Bronchial epithelial cell (primary cell): ENCODE measurements around the gene KCNJ5. TPM values are rescaled to one million over a fixed set of nuclear protein-coding genes. Genes with fewer than 3 reads are reported as not detected.

ENCODE experiments used
- DNase-seq: peaks from one replicate; pipeline ENCODE4 v3.0.0-alpha.2; 2010; ENCODE audit warnings: low read depth
- FAIRE-seq: peaks from 2 replicates; lab custom pipeline; 2011; peaks lifted over from hg19 to GRCh38; lab: Jason Lieb, UNC
- H3K27me3 ChIP-seq: 2 replicates; pipeline ENCODE4 v1.5.1; 2011; ENCODE audit warnings: low read length; ENCODE audit not compliant: control insufficient read depth, insufficient read depth
- H3K36me3 ChIP-seq: 2 replicates; pipeline ENCODE4 v1.5.1; 2011; ENCODE audit warnings: low read length; ENCODE audit not compliant: control insufficient read depth, insufficient read depth
- H3K4me3 ChIP-seq: 2 replicates; pipeline ENCODE4 v1.5.1; 2011; ENCODE audit warnings: mild to moderate bottlenecking, low read depth, low read length, control low read depth
- total RNA-seq: library from RNA; depleted of rRNA; stranded (reverse); fragments of >200 nt; gene quantifications from 2 replicates; pipeline ENCODE4 v1.2.1, GENCODE V29; 2014
- TF ChIP-seq, protein P1 (sequence below): IDR thresholded peaks from 2 replicates; pipeline ENCODE4 v1.5.1; 2011; ENCODE audit warnings: mild to moderate bottlenecking, moderate library complexity, low read length, control low read depth, inconsistent platforms; ENCODE audit not compliant: insufficient read depth, severe bottlenecking

Gene KCNJ5
- total RNA-seq, 1 donor from 2014 or later, result 13.2 TPM

DNA sequence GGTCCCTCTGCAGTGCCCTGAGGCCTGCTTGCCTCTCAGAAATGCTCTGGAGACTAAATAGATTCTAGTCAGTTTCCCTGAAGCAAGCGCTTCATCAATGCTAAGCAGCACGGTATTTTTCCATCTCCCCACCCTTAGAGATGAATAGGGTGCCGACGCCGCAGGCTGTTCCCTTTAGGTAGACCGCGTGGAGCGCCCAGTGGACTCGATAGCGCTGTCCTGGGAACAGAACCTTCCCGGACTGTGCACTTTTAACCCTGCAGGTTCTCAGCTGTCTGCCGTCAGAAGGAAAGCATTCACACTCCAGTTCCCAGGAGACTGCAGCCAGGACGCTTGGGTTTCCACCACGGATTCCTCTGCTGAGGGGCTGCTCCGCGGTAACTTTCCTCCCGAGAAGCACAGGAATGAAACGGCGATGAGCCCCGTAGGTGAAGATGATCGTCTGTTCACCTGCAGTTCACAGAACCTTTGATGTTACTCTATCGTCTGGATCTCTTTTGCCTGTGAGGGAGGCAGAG, 15.0 kb upstream of the KCNJ5 start:
- FAIRE-seq, result no peak

DNA sequence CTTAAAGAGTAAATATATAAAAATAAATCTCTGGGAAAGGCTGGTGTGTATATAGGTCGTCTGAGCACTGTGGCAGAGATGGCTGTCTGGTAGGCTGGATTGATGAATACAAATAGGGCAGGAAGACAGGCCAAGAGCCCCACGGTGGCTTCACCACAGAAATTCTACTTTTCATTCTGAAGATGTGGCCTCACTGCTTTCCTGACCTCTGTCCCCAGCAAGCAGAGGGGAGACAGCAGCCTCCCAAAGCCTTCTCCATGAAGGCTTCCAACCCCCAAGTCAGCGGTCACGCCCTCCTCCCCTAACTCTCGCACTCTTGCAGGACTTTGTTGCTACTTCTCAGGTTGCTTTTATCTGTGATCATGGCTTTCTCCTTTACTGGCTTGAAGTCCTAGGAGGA, 13.4 kb upstream of the KCNJ5 start:
- FAIRE-seq, result no peak
- H3K27me3 ChIP-seq, result peaks cover 2% of the 10 kb centered on the region
- DNase-seq, result no peak
- no peak overlapping the region for H3K4me3 ChIP-seq
- no peaks in the 10 kb centered on the region for H3K36me3 ChIP-seq
- TF ChIP-seq, protein P1, sequence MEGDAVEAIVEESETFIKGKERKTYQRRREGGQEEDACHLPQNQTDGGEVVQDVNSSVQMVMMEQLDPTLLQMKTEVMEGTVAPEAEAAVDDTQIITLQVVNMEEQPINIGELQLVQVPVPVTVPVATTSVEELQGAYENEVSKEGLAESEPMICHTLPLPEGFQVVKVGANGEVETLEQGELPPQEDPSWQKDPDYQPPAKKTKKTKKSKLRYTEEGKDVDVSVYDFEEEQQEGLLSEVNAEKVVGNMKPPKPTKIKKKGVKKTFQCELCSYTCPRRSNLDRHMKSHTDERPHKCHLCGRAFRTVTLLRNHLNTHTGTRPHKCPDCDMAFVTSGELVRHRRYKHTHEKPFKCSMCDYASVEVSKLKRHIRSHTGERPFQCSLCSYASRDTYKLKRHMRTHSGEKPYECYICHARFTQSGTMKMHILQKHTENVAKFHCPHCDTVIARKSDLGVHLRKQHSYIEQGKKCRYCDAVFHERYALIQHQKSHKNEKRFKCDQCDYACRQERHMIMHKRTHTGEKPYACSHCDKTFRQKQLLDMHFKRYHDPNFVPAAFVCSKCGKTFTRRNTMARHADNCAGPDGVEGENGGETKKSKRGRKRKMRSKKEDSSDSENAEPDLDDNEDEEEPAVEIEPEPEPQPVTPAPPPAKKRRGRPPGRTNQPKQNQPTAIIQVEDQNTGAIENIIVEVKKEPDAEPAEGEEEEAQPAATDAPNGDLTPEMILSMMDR, result no peak

More for the DNA sequence above, 15.0 kb upstream of the KCNJ5 start:
- no peak for DNase-seq
- Histone ChIP-seq H3K36me3 (no peaks in the 10 kb centered on the region), H3K27me3 (no peaks in the 10 kb centered on the region), H3K4me3 (no peak overlapping the region)
- TF ChIP-seq, protein P1, result no peak

DNA sequence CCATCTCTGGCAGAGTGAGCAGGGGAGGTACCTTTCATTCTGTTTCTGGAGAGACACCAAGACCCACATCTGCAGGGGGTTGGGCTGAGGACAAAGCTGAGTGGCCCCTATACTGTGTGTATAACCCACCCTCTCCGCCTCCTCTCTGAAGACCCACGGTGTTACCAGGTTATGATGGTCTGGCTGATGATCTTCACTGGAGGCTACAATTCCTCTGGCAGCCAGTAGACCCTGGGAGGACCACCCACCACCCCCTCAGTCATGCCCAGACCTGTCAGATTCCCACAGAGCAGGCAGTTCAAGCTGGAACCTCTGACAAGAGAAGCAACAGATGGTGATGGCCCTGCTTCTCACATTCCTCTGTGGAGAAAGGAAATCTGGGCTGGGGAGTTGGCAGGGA, 12.7 kb upstream of the KCNJ5 start:
- DNase-seq (no peak), FAIRE-seq (no peak)
- TF ChIP-seq, protein P1, result no peak
- Histone ChIP-seq H3K4me3 (no peak overlapping the region), H3K27me3 (peaks cover 2% of the 10 kb centered on the region), H3K36me3 (no peaks in the 10 kb centered on the region)

DNA sequence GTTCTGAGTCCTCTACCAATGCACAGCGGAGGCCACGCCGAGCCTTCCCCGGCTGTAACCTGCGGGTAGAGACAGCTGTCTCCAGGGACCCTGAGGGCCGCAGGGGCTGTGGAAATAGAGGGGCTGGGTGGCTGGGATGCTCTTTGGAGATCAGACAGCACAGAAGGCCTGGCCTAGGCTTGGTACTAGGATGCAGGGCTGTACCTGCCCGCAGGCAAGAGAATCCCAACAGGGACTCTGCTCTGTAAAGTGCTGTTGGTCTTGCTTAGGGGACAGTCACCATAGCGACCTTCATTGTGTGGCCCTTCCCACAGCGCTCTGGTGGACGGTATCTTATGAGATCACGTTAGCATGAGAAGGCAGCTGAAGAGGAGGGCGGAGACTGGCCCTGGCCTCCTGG, 11.3 kb upstream of the KCNJ5 start:
- TF ChIP-seq, protein P1, result no peak
- peaks cover 2% of the 10 kb centered on the region for H3K27me3 ChIP-seq
- DNase-seq (no peak), FAIRE-seq (no peak)
- H3K36me3 ChIP-seq, result no peaks in the 10 kb centered on the region
- H3K4me3 ChIP-seq, result no peak overlapping the region

DNA sequence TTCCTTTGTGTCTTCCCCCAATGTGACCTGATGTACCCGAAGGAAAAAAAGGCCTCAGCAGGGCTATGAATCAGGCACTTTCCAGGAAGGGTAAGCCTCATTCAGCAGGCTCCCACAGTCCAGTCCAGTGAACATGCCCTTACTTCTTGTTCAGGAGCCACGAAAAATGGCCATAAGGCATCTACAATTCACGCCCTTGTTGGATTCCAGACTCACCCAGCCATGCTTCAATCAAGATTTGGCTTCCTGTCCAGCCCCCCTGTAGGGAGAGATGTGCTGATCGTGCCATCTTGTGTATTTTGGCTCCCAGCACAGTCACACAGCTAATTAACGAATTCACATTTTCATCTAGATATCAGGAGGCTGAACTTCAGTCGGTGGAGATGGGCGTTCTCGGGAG, 9.9 kb upstream of the KCNJ5 start:
- no peak for FAIRE-seq
- TF ChIP-seq, protein P1, result no peak
- Histone ChIP-seq H3K36me3 (no peaks in the 10 kb centered on the region), H3K27me3 (peaks cover 2% of the 10 kb centered on the region), H3K4me3 (no peak overlapping the region)
- no peak for DNase-seq

DNA sequence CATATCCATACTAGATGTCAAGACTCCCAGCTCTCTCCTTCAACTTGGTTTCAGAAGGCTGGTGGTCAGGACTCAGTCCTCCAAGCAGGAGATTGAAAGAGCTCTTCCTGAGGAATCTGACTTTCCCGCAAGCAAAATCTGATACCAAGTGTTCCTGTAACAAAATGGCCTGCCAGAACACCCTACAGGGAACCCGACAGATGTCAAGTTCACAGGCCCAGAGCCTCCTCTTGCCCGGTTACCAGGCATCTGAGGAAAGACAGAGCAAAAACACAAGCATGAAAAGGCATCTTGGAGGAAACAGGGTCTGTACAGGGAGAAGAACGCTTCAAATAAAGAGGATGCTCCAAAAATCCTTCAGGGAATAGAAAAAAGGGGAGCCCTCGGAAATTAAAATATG, 8.7 kb upstream of the KCNJ5 start:
- TF ChIP-seq, protein P1, result no peak
- no peaks in the 10 kb centered on the region for H3K36me3 ChIP-seq
- no peak for DNase-seq
- FAIRE-seq, result no peak
- H3K4me3 ChIP-seq, result no peak overlapping the region
- peaks cover 2% of the 10 kb centered on the region for H3K27me3 ChIP-seq
